Heart left ventricle (tissue), 13 donors: Measurements from ENCODE around the gene KCTD12.

Experiments
- CTCF ChIP-seq, 12 donors: fragments of 200-600 bp; sonication (generic) in 4 of 12; IDR thresholded peaks; one replicate each; pipeline versions ENCODE4 v1.5.0 to v1.8.0; 2018 to 2022; ENCODE audit warnings: antibody characterized with exemption in 12 of 12, mild to moderate bottlenecking in 5 of 12
- POLR2A ChIP-seq, 2 donors: fragments of 450-650 bp; IDR thresholded peaks; one replicate each; pipeline ENCODE4 v1.6.1; 2017; ENCODE audit warnings: antibody characterized with exemption in 2 of 2, mild to moderate bottlenecking in 2 of 2, moderate library complexity in 2 of 2
- donor health status: ischemic (EF 13 %, LVEDD 7.1; RV severe dilation, severe dysfunction).
- donor health status: DM: no; HTN: yes; CAD: no.
- donor health status: DM: no; HTN: no; CAD: no.
- donor health status: ischemic (EF 25% LVEDD 6.9; RV normal size, moderate dysfunction).
- donor health status: ischemic (EF 25% LVEDD 5.7; RV mildly dilated, moderate dysfunction).
- donor health status: ischemic (EF 35%, LVEDD 5.7; RV mildly dilated, moderate dysfunction).
- donor health status: nonischemic (EF 11% LVEDD 7.7; RV severe dilation, severe dysfunction).
- donor health status: DM: yes; HTN: yes; CAD: no.
- donor health status: PGD.
- donor health status: ischemic (EF 29% LVEDD 5.4; RV normal size, mild dysfunction).
- donor health status: nonischemic (EF 23%, LVEDD 6.1; RV moderate dilation, normal function).

- no peak for TF ChIP-seq CTCF (IDR thresholded peaks at IDR 0.05)
- no peak for TF ChIP-seq POLR2A (IDR thresholded peaks at IDR 0.05)
Measured at GRCh38 chr13:76854894-76855293, 31.3 kb downstream of the KCTD12 start.
